Hepatocyte (in vitro differentiated cells): ENCODE results near the gene COL24A1.

Experiments used
- EZH2 ChIP-seq: fragments of 200-600 bp; sonication (generic); IDR thresholded peaks from 2 replicates; pipeline ENCODE4 v1.6.1; 2016; ENCODE audit warnings: antibody characterized with exemption, mild to moderate bottlenecking, borderline replicate concordance
- EZH2phosphoT487 ChIP-seq: fragments of 200-600 bp; sonication (generic); IDR thresholded peaks from one replicate; pipeline ENCODE4 v1.6.1; 2018; ENCODE audit warnings: antibody characterized with exemption, mild to moderate bottlenecking, low read depth, moderate library complexity; ENCODE audit not compliant: unreplicated experiment, severe bottlenecking
- TF ChIP-seq, protein P1 (sequence below): fragments of 200-600 bp; sonication (generic); IDR thresholded peaks from 2 replicates; pipeline ENCODE4 v1.5.1; 2016; ENCODE audit warnings: antibody characterized with exemption, mild to moderate bottlenecking; ENCODE audit not compliant: poor library complexity

DNA sequence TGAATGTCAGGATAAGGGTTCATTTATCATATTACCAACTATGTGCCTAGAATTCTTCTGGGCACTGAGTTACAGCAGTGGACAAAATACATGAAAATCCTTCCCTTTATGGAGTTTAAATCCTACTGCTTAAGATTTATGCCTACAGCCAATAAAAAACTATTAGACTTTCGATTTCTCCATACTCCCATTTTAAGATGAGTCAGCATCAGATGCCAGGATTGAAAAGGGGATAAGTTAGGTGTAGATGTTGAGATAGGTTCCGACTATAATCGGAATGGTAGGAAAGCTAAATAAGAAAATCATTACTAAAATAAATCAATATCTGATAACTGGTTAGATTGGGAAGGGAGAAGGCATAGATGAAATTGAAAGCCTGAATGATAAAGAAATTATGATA, 3.2 kb upstream of the COL24A1 start:
- TF ChIP-seq, protein P1, sequence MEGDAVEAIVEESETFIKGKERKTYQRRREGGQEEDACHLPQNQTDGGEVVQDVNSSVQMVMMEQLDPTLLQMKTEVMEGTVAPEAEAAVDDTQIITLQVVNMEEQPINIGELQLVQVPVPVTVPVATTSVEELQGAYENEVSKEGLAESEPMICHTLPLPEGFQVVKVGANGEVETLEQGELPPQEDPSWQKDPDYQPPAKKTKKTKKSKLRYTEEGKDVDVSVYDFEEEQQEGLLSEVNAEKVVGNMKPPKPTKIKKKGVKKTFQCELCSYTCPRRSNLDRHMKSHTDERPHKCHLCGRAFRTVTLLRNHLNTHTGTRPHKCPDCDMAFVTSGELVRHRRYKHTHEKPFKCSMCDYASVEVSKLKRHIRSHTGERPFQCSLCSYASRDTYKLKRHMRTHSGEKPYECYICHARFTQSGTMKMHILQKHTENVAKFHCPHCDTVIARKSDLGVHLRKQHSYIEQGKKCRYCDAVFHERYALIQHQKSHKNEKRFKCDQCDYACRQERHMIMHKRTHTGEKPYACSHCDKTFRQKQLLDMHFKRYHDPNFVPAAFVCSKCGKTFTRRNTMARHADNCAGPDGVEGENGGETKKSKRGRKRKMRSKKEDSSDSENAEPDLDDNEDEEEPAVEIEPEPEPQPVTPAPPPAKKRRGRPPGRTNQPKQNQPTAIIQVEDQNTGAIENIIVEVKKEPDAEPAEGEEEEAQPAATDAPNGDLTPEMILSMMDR: no peak
- no peak for TF ChIP-seq EZH2
- no peak for TF ChIP-seq EZH2phosphoT487
